DOHH2 (cell line): ENCODE measurements around the gene TEX9.

Experiments
- CTCF ChIP-seq: fragments of 200-600 bp; sonication (generic); IDR thresholded peaks from one replicate; pipeline ENCODE4 v1.5.1; 2014; ENCODE audit warnings: antibody characterized with exemption, mild to moderate bottlenecking, low read depth, low read length; ENCODE audit not compliant: poor library complexity, severe bottlenecking
- EZH2phosphoT487 ChIP-seq: fragments of 200-600 bp; sonication (generic); IDR thresholded peaks from 2 replicates; pipeline ENCODE4 v1.6.1; 2017; ENCODE audit warnings: borderline replicate concordance, mild to moderate bottlenecking, antibody characterized with exemption, low read length, moderate library complexity, mixed read lengths

- no peak for TF ChIP-seq CTCF
- no peak for TF ChIP-seq EZH2phosphoT487
Measured at GRCh38 chr15:56371495-56372147, 6.4 kb downstream of the TEX9 start.
